SU-DHL-6 (cell line): ENCODE data around the gene CLDN9.

Source experiments
- EZH2phosphoT487 ChIP-seq: fragments of 200-600 bp; sonication (generic), shearing (Covaris generic); conservative IDR thresholded peaks from 2 replicates; pipeline ENCODE4 v1.6.1; 2018; ENCODE audit warnings: mild to moderate bottlenecking, antibody characterized with exemption, low read length, moderate library complexity, mixed read lengths
- TF ChIP-seq, protein P1 (sequence below): fragments of 200-600 bp; sonication (generic); IDR thresholded peaks from one replicate; pipeline ENCODE4 v1.5.1; 2017; ENCODE audit warnings: antibody characterized with exemption, mild to moderate bottlenecking, low read length, moderate library complexity; ENCODE audit not compliant: insufficient read depth, poor library complexity, severe bottlenecking

DNA sequence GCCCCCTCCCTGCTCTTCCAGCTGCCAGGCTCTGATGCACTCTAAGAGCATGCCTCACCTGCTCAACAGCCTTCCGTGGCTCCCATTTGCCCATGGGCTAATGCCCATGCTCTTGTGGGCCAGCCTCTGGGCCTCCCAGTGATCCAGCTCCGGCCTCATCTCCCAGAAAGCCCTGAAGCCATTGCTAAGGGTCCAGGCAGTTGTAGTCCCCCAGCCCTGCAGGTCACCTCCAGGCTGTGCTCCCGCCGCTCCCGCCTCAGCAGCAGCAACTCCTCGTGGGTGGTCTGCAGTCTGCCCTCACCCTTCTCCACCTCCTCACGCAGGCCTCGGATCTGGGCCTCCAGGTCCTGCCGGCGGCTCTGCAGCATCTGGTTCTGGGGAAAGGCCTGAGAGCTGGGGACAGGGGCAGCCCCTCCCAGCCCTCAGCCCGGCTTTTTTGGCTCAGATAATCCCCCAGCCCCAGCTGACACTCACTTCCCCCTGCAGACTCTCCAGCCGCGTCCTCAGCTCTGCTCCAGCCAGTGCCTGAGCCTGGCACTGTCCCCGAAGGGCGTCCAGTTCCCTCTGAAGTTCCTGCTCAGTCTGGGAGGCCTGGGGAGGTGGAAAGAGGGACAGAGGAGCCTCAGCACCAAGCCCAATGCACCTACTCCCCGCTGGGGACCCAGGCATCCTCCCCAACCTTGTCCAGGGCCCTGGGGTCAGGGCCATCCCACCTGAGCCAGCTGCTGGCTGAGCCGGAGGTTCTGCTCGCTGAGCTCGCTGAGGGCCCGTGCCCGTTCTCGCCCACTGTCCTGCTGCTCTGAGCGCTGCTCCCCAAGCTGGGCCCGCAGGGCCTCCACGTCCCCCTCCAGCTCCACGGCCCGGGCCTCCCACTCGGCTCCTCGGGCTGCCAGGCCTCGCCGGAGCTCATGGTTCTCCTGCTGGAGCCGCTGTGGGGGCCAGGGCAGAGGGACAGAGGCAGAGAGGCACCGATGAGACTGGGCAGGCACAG, 17.8 kb downstream of the CLDN9 start:
- TF ChIP-seq, protein P1, sequence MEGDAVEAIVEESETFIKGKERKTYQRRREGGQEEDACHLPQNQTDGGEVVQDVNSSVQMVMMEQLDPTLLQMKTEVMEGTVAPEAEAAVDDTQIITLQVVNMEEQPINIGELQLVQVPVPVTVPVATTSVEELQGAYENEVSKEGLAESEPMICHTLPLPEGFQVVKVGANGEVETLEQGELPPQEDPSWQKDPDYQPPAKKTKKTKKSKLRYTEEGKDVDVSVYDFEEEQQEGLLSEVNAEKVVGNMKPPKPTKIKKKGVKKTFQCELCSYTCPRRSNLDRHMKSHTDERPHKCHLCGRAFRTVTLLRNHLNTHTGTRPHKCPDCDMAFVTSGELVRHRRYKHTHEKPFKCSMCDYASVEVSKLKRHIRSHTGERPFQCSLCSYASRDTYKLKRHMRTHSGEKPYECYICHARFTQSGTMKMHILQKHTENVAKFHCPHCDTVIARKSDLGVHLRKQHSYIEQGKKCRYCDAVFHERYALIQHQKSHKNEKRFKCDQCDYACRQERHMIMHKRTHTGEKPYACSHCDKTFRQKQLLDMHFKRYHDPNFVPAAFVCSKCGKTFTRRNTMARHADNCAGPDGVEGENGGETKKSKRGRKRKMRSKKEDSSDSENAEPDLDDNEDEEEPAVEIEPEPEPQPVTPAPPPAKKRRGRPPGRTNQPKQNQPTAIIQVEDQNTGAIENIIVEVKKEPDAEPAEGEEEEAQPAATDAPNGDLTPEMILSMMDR = no peak
- no peak for TF ChIP-seq EZH2phosphoT487
